HG03064 (cell line): ENCODE data around the gene ARFRP1.
"Not testable (repeated sequence)": the region's sequence is repeated elsewhere in the genome, so short reads cannot be mapped to it uniquely, and the experiment has no call there.

Source experiments
- ATAC-seq: cut with Tn5 transposase; IDR thresholded peaks from one replicate; pipeline ENCODE4 v1.9.1; 2021; ENCODE audit warnings: low read depth; ENCODE audit not compliant: unreplicated experiment

Gene ARFRP1

DNA sequence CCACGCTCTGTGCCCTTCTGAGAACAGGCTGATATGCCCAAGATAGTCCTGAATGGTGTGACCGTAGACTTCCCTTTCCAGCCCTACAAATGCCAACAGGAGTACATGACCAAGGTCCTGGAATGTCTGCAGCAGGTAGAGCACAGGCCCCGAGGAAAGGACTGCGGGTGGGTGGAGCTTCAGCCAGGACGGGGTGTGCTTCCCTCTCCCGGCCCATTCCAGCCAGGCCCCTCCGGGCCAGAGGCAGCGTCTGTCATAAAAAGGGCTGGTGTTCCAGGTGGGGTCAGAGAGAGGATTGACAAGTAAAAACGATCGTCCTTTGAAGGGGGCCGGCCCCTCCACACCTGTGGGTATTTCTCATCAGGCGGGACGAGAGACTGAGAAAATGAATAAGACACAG lies 48.4 kb downstream of the ARFRP1 start:
- ATAC-seq = no peak

DNA sequence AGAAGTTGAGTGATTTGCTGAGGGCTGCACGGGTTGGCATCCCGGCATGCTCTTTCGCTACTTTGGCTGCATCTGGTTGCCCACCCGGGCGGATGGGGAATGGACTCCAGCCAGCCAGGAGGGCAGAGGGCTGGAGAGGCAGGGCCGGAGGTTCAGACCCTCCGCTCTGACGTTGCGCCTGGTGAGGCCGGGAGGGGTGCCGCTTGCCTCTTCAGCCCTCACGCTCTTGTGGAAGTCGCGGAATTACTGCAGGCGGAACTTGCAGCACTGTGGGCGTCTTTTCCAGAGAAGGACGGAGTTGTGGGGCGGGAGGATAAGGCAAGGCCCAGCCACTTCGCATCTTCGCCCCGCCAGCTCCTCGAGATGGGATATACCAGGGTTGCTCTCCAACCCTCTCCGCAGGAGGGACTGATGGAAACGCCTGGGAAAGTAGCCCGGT lies 49.0 kb downstream of the ARFRP1 start:
- ATAC-seq = peak; percentile 27

DNA sequence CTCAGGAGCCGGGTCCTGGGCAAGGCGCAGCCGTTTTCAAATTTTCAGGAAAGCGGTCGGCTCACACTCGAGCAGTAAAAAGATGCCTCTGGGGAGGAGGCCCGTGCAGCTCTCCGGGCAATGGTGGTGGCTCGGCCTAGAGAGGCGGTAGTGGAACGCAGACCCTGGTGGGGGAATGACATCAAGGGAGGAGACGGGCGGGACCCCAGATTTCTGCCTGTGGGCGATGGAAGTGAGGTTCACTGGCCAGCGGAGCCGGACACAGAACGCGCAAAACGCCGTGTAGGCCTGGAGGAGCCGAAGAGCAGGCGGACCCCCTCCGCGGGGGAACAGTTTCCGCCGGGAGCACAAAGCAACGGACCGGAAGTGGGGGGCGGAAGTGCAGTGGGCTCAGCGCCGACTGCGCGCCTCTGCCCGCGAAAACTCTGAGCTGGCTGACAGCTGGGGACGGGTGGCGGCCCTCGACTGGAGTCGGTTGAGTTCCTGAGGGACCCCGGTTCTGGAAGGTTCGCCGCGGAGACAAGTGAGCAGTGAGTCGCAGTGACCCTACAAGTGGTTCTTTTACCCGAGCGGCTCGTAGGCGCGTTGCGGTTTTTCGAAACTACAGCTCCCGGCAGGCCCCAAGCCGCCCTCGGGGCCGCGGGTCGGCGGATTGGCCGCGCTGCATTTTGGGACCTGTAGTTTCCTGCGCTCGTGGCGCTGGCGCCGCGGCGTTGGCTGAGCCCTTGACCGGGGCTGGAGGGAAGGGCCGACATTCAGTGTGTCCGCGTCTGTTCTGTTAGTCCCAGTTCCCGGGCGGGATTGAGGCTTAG lies 49.6 kb downstream of the ARFRP1 start, which contains the start of gene RTEL1:
TSS of gene RTEL1 (plus strand) at position 376 of the 812 bp plus-strand sequence. CDS start 1,091 bp downstream, outside the sequence.
- peak; percentile 82 for ATAC-seq

DNA sequence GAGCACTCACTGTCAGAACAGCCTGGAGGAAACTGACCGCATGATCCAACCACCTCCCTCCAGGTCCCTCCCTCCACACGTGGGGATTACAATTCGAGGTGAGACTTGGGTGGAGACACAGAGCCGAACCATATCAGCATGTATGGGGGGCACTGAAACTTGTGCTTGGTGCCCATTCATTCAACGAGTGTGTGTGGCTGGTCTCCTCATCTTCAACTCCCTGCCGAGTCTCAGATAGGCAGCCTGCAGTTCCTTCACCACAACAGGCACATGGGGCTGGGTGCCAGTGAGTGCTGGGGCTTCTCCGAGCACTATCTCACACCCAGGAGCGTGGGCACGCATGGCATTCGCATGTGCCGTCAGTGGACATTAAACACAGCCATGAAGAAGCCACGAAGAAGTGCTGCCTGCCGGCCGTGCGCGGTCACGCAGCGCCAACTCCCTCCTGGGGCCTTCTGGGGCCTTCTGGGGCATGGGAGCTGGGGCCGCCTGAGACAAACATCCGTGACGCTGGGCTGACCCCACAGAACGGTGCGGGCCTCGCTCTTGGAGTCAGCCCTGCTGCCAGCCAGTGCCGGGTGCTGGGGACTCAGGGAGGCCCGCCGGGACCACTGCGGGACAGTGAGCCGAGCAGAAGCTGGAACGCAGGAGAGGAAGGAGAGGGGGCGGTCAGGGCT lies 50.4 kb downstream of the ARFRP1 start:
- no peak for ATAC-seq

DNA sequence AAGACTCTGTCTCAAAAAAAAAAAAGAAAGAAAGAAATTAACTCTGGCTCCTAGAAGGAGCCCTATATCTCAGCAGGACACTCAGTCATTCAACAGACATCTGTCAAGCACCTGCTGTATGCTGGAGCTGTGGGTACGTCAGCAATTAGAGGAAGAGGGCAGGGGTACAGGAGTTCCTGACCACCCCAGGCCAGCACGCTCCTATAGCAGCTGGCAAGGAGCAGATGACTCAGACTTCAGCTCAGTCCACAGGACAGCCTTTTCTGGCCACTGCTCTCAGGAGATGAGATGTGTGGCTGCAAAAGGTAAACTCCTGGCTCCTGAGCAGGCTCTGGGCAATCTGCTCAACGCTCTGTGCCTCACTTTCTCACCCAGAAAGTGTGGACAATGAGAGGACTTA lies 51.3 kb downstream of the ARFRP1 start:
- ATAC-seq = no peak

DNA sequence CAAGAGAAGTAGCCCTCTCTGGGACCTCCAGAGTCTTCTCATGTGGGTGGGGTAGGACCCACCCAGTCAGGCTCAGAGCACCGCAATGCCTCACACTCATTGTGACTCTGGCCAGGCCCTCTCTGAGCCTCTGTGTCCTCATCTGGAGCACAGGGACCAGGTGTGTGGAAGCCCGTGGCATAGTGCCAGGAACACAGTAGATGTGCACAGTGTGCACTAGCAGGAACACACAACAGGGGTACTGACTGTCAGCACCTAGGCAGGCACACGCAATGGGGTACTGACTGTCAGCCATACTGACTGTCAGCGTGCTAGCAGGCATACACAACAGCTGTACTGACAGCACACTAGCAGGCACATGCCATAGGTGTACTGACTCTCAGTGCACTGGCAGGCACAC lies 52.5 kb downstream of the ARFRP1 start:
- ATAC-seq = no peak

DNA sequence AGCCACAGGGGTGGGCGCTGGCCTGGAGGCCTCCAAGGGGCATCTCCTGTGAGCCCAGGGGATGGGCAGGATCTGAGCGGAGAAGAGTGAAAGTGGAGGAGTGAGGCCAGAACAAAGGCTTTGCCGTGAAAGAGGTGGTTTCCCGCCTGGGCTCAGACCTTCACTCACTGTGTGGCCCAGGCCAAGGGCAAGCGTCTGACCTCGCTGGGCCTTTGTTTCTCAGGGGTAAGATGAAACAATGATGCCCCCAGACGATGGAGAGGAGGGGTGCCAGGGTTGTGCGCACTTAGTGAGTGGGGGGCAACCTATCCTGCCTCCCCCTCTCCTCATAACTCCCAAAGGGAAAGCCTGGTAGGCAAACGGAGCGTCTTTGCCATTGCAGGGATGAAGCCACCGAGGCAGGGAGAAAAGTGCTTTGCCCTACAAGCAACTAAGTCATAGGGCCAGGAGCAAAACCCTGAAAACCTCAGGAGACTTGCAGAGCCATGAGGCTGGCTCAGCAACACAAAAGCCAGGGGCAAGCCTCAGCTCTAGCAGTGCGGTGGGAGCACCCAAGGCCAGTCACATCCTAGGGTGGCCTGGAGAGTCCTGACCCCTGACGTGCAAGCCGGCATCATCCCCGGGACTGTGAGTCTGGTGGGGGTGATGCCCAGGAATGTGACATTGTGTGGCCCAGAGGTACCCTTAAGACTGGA lies 53.7 kb downstream of the ARFRP1 start:
- ATAC-seq = no peak

DNA sequence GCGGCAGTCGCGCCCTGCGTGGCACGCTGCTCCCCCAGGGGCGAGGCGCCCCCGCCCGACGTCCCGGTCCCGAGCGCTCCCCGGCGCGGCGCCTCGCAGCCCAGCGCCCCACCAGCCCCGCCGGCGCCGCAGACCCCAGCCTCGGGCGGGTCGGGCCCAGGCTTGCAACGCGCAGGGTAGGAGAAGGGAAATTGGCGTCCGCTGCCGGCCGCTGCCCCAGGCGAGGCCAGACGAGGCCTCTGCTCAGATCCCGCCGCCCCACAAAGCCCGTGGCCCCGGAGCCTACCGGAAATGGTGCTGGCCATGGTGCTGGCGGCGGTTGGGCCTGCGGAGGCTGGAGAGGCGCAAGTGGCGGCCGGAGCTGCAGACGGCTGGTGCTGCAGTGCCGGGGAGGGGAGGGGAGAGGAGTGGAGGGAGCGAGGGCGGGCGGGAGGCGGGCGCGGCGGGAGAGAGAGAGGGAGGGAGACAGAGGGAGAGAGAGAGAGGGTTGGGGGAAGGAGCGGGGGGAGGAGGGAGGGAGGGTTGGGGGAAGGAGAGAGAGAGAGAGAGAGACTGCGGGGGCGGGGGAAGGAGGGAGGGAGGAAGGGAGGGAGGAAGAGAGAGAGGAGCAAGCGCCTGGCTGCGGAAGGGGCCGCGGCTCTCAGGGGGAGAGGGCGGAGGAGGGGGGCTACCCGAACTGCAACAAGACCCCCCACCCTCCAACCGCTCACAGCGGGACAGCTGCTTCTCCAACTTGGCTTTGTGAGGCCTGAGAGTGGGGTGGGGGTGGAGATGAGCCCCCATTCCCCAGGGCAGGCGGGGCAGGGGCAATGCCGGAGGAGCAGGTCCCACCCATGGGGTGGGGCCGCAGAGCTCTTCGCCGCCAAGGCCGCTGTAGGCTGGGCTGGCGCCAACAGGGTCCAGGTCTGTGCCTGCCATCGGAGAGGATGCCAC lies 54.5 kb downstream of the ARFRP1 start, which contains the start of gene STMN3:
TSS of gene STMN3 (minus strand) at position 384 of the 933 bp plus-strand sequence. CDS start at position 305, 79 bp downstream.
- ATAC-seq = no peak

DNA sequence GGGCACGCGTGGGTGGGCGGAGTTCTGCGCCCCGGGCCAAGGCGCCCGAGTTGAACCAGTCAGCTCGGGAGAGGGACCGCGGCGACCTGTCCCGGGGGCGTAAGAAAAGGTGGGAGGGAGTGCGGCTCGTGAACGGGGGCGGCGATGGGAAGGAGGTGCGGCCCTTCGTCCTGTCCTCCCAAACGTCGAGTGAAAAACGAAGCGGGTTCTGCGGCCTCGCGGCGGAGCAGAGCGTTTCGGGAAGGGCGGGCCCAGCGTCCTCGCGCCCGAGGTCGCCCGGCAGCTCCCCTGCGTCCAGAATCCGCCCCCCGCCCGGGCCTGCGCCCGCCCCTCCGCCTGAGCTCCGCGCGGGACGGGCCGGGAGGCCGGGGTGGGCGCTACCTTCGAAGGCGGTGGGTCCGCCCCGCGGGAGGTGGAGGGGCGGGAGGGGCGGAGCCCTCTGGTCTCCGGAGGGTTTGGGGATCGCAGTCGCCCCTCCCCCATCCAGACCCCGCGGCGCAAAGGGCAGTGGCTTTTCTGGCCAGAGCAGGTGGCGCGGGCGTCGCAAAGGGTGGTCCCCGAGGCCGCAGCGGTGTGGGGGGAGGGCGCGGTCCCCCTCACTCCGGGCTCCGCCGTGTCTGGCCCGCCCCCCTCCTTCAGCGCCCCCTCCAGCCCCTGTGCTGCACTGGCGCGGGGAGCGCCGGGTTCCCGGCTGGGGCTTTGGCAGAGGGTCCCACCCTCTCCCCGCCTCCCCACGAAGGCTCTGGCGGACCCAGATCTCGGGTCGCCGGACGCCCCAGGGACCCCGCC lies 55.4 kb downstream of the ARFRP1 start:
- ATAC-seq = no peak

DNA sequence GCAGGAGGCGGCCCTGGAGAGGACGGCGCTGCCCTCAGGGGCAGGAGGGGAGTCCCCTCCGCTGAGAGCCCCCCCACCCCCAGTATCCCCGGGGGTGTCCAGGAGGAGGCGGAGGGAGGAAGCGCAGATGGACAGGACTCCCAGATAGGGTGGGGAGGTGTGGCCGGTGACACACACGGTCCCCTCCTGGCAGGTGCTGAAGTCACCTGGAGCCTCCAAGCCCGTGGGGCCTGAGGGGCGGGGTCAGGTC lies 55.9 kb downstream of the ARFRP1 start:
- no peak for ATAC-seq

DNA sequence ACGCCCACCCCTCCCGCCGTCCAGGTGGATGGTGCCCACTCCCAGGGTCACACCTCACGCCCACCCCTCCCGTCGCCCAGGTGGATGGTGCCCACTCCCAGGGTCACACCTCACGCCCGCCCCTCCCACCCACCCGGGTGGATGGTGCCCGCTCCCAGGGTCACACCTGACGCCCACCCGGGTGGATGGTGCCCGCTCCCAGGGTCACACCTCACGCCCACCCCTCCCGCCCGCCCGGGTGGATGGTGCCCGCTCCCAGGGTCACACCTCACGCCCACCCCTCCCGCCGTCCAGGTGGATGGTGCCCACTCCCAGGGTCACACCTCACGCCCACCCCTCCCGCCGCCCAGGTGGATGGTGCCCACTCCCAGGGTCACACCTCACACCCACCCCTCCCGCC lies 57.3 kb downstream of the ARFRP1 start:
- not testable (repeated sequence) for ATAC-seq

DNA sequence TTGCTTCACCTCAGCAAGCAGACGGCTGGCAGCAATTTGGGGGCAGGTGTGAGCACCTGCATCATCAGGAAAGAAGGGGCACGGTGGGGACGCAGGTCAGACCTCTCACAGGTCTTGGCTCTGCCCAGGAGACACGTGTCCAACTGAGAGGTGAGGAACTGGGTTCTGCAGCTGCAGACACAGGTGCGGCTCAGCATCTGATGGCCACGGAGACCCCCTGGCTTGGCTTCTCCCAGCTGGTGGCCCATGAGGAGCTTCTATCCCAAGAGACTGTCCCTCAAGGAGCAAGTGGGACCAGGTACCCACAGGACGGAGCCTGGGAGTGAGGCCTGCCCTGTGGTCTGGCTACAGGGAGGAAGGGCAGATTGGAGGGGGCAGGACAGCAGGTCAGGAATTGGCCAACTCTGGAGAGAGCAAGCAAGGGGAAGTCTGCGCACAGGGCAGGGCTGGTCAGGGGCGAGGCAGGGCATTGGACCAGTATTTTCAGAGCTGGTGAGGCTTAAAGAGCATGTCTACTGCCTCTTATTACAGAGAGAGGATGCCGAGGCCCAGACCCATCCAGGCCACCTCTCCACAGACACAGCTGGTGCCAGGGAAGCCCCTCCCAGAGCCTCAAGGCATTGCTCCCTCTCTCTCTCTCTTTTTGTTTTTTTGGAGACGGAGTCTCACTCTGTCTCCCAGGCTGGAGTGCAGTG lies 58.7 kb downstream of the ARFRP1 start:
- ATAC-seq = no peak
